Stimulated activated CD8-positive, alpha-beta memory T cell treated with anti-CD3 and anti-CD28 coated beads, Interleukin-12 subunit alpha, Interleukin-12 subunit beta, amount 100 ng/mL, for 1 hour (primary cell): ENCODE measurements around the gene ZNF648.
"Not testable (repeated sequence)": the region's sequence is repeated elsewhere in the genome, so short reads cannot be mapped to it uniquely, and the experiment has no call there.

Experiments used
- DNase-seq: peaks from one replicate; pipeline ENCODE4 v3.0.0-alpha.2; 2020; ENCODE audit warnings: low read depth

The ZNF648 gene

GRCh38 chr1:182029379-182030331, 31.9 kb downstream of the ZNF648 start:
- peak; percentile 95 for DNase-seq

GRCh38 chr1:182029002-182029378, 32.5 kb downstream of the ZNF648 start:
- DNase-seq, result no peak

- DNase-seq, result no peak
Observed at GRCh38 chr1:182015360-182015759, 46.2 kb downstream of the ZNF648 start.

- DNase-seq, result not testable (repeated sequence)
Observed at GRCh38 chr1:182010800-182011370, 50.6 kb downstream of the ZNF648 start.

- not testable (repeated sequence) for DNase-seq
Observed at GRCh38 chr1:182005398-182005797, 56.1 kb downstream of the ZNF648 start.

- DNase-seq, result no peak
Observed at GRCh38 chr1:182004601-182005000, 56.9 kb downstream of the ZNF648 start.
